GM12873 (cell line): Measurements from ENCODE around the gene IRF8.
A peak's percentile ranks its signal among the peaks of the same experiment; 100 is the strongest.

ENCODE experiments used
- TF ChIP-seq, protein P1 (sequence below): IDR thresholded peaks from 2 replicates; pipeline ENCODE4 v1.5.1; 2012; ENCODE audit warnings: low read depth, mild to moderate bottlenecking, moderate library complexity, low read length, control low read depth; ENCODE audit not compliant: insufficient read depth; ENCODE audit errors: missing control alignments

Gene IRF8

DNA sequence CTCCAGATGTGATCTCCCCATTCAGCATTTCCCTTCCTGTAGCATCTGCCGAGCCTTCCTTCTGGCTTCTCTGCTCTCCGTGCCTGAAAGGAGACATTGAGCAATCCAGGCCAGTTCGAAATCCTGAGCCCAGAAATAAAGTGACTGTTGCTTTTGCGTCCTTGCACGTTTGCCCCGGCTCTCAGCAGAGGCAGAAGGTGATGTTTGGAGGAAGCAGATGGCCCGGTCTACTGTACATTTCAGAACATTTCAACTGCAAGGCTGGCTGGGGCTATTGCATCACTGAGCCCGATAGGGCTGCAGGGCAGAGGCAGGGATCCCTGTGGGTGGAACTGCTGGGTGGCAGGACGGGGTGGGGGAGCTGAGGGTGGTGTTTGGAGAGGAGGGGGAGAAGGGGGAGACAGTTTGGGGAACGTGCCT is 29.4 kb downstream of the IRF8 start:
- TF ChIP-seq, protein P1, sequence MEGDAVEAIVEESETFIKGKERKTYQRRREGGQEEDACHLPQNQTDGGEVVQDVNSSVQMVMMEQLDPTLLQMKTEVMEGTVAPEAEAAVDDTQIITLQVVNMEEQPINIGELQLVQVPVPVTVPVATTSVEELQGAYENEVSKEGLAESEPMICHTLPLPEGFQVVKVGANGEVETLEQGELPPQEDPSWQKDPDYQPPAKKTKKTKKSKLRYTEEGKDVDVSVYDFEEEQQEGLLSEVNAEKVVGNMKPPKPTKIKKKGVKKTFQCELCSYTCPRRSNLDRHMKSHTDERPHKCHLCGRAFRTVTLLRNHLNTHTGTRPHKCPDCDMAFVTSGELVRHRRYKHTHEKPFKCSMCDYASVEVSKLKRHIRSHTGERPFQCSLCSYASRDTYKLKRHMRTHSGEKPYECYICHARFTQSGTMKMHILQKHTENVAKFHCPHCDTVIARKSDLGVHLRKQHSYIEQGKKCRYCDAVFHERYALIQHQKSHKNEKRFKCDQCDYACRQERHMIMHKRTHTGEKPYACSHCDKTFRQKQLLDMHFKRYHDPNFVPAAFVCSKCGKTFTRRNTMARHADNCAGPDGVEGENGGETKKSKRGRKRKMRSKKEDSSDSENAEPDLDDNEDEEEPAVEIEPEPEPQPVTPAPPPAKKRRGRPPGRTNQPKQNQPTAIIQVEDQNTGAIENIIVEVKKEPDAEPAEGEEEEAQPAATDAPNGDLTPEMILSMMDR = no peak

DNA sequence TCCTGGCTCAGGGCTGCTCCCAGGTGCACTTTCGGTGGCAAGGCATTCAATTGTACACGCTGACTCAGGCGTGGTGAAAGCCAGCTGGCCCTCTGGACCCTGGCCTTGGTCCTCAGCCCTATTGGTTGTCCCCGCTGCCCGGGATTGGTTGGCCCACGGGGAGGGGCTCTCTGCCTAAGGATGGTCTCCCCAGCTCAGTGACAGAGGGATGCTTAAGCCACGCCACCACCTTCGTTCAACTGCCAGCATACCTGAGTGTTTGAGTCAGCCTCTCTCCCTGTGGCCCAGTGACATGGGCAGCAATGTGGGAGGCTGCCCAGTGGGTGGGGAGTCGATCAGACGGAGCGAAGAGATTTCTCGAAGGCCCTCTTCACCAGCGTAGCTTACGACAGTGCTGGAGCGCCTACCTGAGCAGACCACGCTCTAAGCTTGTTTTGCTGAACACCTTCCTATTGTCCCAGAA is 30.3 kb downstream of the IRF8 start:
- TF ChIP-seq, protein P1 = no peak

DNA sequence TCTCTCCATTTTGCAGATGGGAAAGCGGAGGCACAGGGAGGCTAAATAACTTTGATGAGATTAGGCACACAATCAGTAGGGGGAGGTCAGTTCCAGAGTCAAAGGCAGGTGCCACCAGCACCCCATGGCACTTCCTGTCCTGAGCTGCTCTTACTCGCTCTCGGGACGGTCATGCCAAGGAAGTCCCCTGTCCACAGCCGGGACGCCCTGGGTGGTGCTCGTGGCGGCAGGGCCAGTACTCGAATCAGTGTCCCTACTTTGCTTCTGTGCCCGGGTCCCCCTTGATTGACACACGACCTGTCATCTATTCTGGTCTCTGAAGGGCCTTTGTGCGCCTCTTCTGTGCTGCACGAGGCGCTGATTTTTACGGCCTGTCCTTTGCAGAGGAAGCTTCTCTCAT is 31.3 kb downstream of the IRF8 start:
- TF ChIP-seq, protein P1 = no peak

DNA sequence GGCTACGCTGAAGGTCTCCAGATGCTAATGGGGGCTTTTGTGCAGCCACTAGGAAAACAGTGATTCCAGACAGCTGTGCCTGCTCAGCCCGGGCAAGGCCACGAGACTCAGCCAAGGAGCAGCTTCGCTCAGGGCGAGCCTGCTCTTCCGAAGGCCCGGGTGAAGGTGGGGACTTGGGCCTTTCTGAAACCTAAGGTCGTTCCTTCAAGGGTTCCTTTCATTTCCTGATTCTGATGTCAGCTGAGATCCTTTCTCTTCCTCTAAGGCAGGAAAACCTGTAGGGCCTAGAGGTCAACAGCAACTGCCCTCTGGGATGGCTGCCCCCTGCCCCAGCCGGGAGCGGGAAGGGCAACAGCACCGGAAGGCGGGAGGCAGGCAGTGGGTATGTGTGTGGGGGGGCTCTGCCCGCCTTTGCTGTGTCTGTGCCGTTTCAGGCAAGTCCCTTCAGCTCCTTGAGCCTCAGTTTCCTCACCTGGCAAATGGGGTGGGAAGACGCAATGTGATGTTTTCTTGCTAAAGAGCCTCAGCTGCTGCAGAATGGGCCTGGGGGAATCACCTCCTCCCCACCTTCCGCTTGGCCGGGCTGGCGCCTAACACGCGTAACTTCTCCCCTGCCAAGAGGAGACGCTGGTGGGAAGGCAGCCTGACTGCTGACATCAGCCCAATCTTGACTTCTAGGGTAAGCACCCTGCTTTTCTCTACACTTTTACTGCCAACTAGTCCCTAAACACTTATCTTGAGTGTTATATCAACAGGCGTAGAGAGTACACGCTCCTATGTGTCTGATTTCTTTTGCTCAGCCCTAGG is 32.8 kb downstream of the IRF8 start:
- TF ChIP-seq, protein P1 = peak; percentile 31

DNA sequence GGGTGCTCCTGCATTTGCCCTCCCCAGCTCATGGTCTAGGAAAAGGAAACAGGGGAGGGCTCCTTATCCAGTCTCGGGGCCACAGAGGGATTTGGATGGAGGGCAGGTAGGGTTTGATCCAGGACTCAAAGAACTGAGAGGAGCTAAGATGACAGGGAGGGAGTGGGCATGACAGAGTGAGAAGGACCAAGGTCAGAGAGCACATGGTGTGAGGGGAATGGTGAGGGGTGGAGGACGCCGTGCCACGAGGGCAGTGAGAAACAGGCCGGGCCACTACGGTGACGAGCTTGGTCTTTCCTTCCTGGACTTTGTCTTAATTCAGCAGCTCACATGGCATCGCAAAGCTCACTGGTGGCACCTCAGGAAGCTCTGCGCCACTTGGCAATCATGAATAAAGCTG is 35.2 kb downstream of the IRF8 start:
- TF ChIP-seq, protein P1 = no peak

DNA sequence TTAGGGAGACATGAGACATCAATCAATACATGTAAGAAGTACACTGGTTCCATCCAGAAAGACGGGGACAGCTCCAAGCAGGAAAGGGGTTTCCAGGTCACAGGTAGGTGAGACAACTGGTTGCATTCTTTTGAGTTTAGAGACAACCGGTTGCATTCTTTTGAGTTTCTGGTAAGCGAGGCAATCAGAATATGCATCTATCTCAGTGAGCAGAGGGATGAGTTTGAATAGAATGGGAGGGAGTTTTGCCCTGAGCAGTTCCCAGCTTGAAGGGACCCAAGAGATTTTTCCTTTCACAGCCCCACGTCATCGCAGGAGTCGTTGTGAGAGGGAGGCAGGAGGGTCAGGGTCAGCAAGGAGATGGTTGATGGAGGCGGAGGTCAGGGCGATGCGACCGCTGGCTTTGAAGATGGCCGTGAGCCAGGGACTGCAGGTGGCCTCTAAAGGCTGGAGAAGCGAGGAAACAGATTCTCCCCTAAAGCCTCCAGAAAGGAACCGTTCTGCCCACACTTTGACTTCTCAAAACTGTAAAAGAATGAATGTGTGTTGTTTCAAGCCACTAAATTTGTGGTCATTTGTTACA is 36.5 kb downstream of the IRF8 start:
- TF ChIP-seq, protein P1 = no peak

DNA sequence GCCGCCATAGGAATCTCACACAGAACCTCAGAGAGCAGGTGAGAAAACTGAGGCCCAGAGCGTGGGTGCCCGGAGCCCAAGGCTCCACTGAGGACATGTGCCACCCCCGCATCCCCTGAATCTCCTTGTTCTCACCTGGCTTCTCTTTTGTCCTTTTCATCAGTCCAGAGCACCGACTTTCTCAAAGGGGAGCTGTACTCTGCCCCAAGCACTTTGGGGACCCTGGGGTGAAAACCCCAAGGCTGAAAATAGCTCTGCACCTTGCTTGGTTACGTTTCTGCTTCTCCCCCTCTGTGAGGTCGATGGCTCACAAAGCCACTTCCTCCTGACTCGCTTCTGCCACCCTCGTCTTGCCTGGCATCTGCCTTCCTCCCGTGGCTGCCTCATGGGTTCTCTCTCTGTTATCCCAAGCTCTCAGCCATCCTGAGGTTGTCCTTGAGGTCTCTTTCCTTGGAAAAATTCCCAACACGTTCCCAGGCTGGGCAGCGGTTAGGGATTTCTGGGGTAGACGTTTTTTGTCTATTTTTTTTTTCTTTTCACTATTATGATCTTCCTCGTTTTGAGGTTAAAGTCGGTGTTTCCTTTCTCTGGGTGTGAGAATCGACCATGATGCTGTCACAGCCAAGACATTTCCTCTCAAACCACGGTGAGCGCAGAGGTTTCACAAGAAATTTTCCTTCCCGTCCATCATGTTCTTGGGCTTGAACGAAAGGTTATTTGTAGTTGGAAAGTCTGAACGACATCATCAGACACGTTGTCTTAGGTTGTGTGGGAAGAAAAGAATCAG is 37.2 kb downstream of the IRF8 start:
- TF ChIP-seq, protein P1 = peak; percentile 11
